K562 (cell line): Measurements from ENCODE around the gene EXOC2. TPM values are rescaled to one million over a fixed set of nuclear protein-coding genes. Genes with fewer than 3 reads are reported as not detected.

Source experiments
- ATAC-seq: fragments of 200-7000 bp; cut with Tn5 transposase; 3 replicates; pipeline ENCODE4 v1.9.1; 2020; ENCODE audit warnings: moderate library complexity
- BruUV-seq: library from RNA; stranded (reverse); fragments of 400-500 nt; replicated peaks from 2 replicates; lab custom pipeline; 2021; lab: Mats Ljungman, UMichigan
- CTCF ChIA-PET: fragments of 300-600 bp; formaldehyde crosslinking; extraction: SDS; loops from one replicate; lab custom pipeline; 2021; ENCODE audit warnings: low intra/inter-chr PET ratio; lab: Yijun Ruan, JAX
- POLR2A ChIA-PET: fragments of 300-600, 350-650 bp; sonication (Branson Sonifier 250); formaldehyde crosslinking; extraction: SDS; loops from one replicate; lab custom pipeline; 2021; ENCODE audit warnings: antibody characterized with exemption, inconsistent platforms; lab: Yijun Ruan, JAX
- DNase-seq, 4 experiments: peaks; one replicate each; pipeline versions ENCODE4 v3.0.0 to v3.0.0-alpha.2; 2011 to 2018; ENCODE audit warnings: low spot score in 3 of 4, mixed read lengths in 3 of 4; ENCODE audit errors: extremely low read depth in 1 of 4
- FAIRE-seq: peaks from 2 replicates; lab custom pipeline; 2011; peaks lifted over from hg19 to GRCh38; lab: Jason Lieb, UNC
- H2AFZ ChIP-seq: 2 replicates; pipeline ENCODE4 v1.6.0; 2011; ENCODE audit warnings: low read depth, low read length, control low read depth, inconsistent platforms
- H3K27ac ChIP-seq: fragments of 200-600 bp; 3 replicates; pipeline ENCODE4 v1.8.0; 2011; ENCODE audit warnings: low read depth, mild to moderate bottlenecking, control low read depth, inconsistent platforms, low read length, moderate library complexity, mixed read lengths; ENCODE audit errors: extremely low read depth
- H3K27me3 ChIP-seq, 2 experiments: fragments of 300-600 bp in 1 of 2; 2 replicates in 1 of 2; 3 replicates in 1 of 2; pipeline versions ENCODE4 v1.6.0 to v1.8.0; 2011; ENCODE audit warnings: inconsistent platforms in 2 of 2, low read length in 2 of 2, mild to moderate bottlenecking in 1 of 2, mixed read lengths in 1 of 2, moderate library complexity in 1 of 2; ENCODE audit not compliant: control insufficient read depth in 2 of 2, insufficient read depth in 2 of 2
- H3K36me3 ChIP-seq: fragments of 300-600 bp; 3 replicates; pipeline ENCODE4 v1.8.0; 2011; ENCODE audit warnings: mild to moderate bottlenecking, low read length, inconsistent platforms; ENCODE audit not compliant: control insufficient read depth, insufficient read depth
- H3K4me1 ChIP-seq, 2 experiments: fragments of 200-600 bp in 1 of 2; replicated peaks in 1 of 2; 2 replicates in 1 of 2; 3 replicates in 1 of 2; pipeline versions ENCODE4 v1.5.1 to v1.8.0; 2011; ENCODE audit warnings: inconsistent platforms in 2 of 2, low read length in 2 of 2, mild to moderate bottlenecking in 1 of 2, mixed read lengths in 1 of 2, moderate library complexity in 1 of 2; ENCODE audit not compliant: control insufficient read depth in 2 of 2, insufficient read depth in 2 of 2
- H3K4me2 ChIP-seq: 2 replicates; pipeline ENCODE4 v1.6.1; 2011; ENCODE audit warnings: low read length, control low read depth, inconsistent platforms, mixed read lengths; ENCODE audit not compliant: insufficient read depth
- H3K4me3 ChIP-seq: fragments of 200-600 bp; sonication (generic), shearing (Covaris generic); 2 replicates; pipeline ENCODE4 v1.5.1; 2016; ENCODE audit warnings: control low read depth, inconsistent platforms
- H3K79me2 ChIP-seq: fragments of 200-600 bp; 3 replicates; pipeline ENCODE4 v1.8.0; 2011; ENCODE audit warnings: low read length, inconsistent platforms; ENCODE audit not compliant: control insufficient read depth, insufficient read depth
- H3K9ac ChIP-seq, 2 experiments: 2 replicates each; pipeline versions ENCODE4 v1.6.0 to v1.6.1; 2011; ENCODE audit warnings: low read depth in 2 of 2, low read length in 2 of 2, control low read depth in 1 of 2, inconsistent platforms in 1 of 2, mild to moderate bottlenecking in 1 of 2, mixed read lengths in 1 of 2; ENCODE audit not compliant: insufficient read depth in 1 of 2
- H3K9me1 ChIP-seq: one replicate; pipeline ENCODE4 v1.6.0; 2011; ENCODE audit warnings: inconsistent platforms, mild to moderate bottlenecking, low read length, moderate library complexity; ENCODE audit not compliant: control insufficient read depth, insufficient read depth
- H3K9me3 ChIP-seq: replicated peaks from 2 replicates; pipeline ENCODE4 v1.5.1; 2011; ENCODE audit warnings: low read depth, low read length, inconsistent platforms; ENCODE audit not compliant: control insufficient read depth, insufficient read depth
- H4K20me1 ChIP-seq: replicated peaks from 2 replicates; pipeline ENCODE4 v1.6.1; 2011; ENCODE audit warnings: low read length, inconsistent platforms, mixed read lengths; ENCODE audit not compliant: control insufficient read depth, insufficient read depth
- BHLHE40 ChIP-seq: IDR thresholded peaks from 2 replicates; pipeline ENCODE4 v1.6.1; 2011; ENCODE audit warnings: low read length, improper control_type of control experiment
- CBFA2T3 ChIP-seq: fragments of 450-650 bp; IDR thresholded peaks from 2 replicates; pipeline ENCODE4 v1.6.1; 2017
- CXXC5 ChIP-seq: fragments of 250-450 bp; sonication (Bioruptor Pico); IDR thresholded peaks from 2 replicates; pipeline ENCODE4 v1.8.0; 2022; ENCODE audit warnings: inconsistent platforms, mild to moderate bottlenecking, moderate library complexity
- HSF4 ChIP-seq: fragments of 250-450 bp; sonication (Bioruptor Pico); IDR thresholded peaks from 2 replicates; pipeline ENCODE4 v2.1.2; 2022; ENCODE audit warnings: mild to moderate bottlenecking, moderate library complexity, borderline replicate concordance
- MEIS2 ChIP-seq: fragments of 450-650 bp; IDR thresholded peaks from 2 replicates; pipeline ENCODE4 v1.6.1; 2014; ENCODE audit warnings: mild to moderate bottlenecking; ENCODE audit not compliant: partially characterized antibody
- PCBP1 ChIP-seq: fragments of 200-400 bp; formaldehyde crosslinking; IDR thresholded peaks from 2 replicates; pipeline ENCODE4 v1.6.1; 2018; ENCODE audit warnings: mild to moderate bottlenecking, low read depth, low read length; ENCODE audit not compliant: poor library complexity, severe bottlenecking
- TEAD4 ChIP-seq, 2 experiments: sonication (generic) in 1 of 2; formaldehyde crosslinking in 1 of 2; IDR thresholded peaks; 2 replicates each; pipeline versions ENCODE4 v1.6.1 to v1.8.0; 2012 to 2022; ENCODE audit warnings: borderline replicate concordance in 1 of 2, inconsistent platforms in 1 of 2, low read length in 1 of 2, mild to moderate bottlenecking in 1 of 2, missing genetic modification reagents in 1 of 2
- ZNF134 ChIP-seq: fragments of 250-450 bp; sonication (Bioruptor Pico); conservative IDR thresholded peaks from 2 replicates; pipeline ENCODE4 v1.4.0; 2020
- ZNF431 ChIP-seq: sonication (generic); formaldehyde crosslinking; IDR thresholded peaks from 2 replicates; pipeline ENCODE4 v1.8.0; 2022; ENCODE audit warnings: mild to moderate bottlenecking, missing genetic modification reagents
- WGBS: fragments of 100-300 bp; shearing (Covaris generic); methylation state at CpG from one replicate; pipeline ENCODE4 v1.1.6; 2016; ENCODE audit warnings: low coverage, mixed read lengths; ENCODE audit not compliant: insufficient coverage; ENCODE audit errors: missing lambda C conversion rate; 5-methylcytosine and 5-hydroxymethylcytosine counted together
- in situ Hi-C: fragments of 300-500 bp; cut with MboI; formaldehyde crosslinking; loops from 4 replicates; pipeline ENCODE4 v1.15.0; 2018; ENCODE audit warnings: inconsistent platforms, mixed read lengths
- intact Hi-C: fragments of 100-400 bp; cut with micrococcal nuclease; formaldehyde crosslinking; loops from 2 replicates; pipeline ENCODE4 v1.14.2; 2022
- polyA plus RNA-seq, 8 experiments: library from polyadenylated mRNA; depleted of rRNA in 4 of 8; stranded (reverse) in 5 of 8; unstranded in 3 of 8; fragments of >200 nt; fragmentation: Nextera tagmentation in 2 of 8; fragmentation: Illumina TruSeq in 1 of 8; extraction: Ambion mirVana in 2 of 8; extraction: Trizol in 1 of 8; gene quantifications; 2 replicates each; pipeline versions ENCODE4 v1.2.1 to v1.2.3, GENCODE V29; 2011 to 2014; ENCODE audit warnings: inconsistent platforms in 1 of 8, missing spikeins in 1 of 8
- total RNA-seq, 7 experiments: library from RNA; depleted of rRNA in 6 of 7; stranded (reverse); fragments of >200 nt in 6 of 7; fragmentation: Illumina TruSeq in 2 of 7; extraction: Trizol in 2 of 7; gene quantifications; 2 replicates each; pipeline versions ENCODE4 v1.2.1 to v1.2.3, GENCODE V29; 2011 to 2021; ENCODE audit warnings: low replicate concordance in 1 of 7
- TF ChIP-seq, protein P1 (sequence below): fragments of 450-650 bp; IDR thresholded peaks from 2 replicates; pipeline ENCODE4 v1.6.1; 2016
- TF ChIP-seq, protein P2 (sequence below), 2 experiments: IDR thresholded peaks in 1 of 2; conservative IDR thresholded peaks in 1 of 2; 2 replicates each; pipeline ENCODE4 v1.6.1; 2016; ENCODE audit warnings: low read depth in 2 of 2, mild to moderate bottlenecking in 1 of 2, missing compliant biosample characterization in 1 of 2, missing genetic modification characterization in 1 of 2, moderate library complexity in 1 of 2
- TF ChIP-seq, protein P3 (sequence below): sonication (generic); formaldehyde crosslinking; IDR thresholded peaks from 2 replicates; pipeline ENCODE4 v1.8.0; 2022; ENCODE audit warnings: missing genetic modification reagents, mild to moderate bottlenecking, moderate library complexity, borderline replicate concordance

Gene EXOC2
- total and polyA plus RNA-seq, 9 of the 15 experiments (the other 6 are each of a cell fraction or from before 2014, with no cell fraction given): 12.2 to 30.2 (median 24.2) TPM

DNA sequence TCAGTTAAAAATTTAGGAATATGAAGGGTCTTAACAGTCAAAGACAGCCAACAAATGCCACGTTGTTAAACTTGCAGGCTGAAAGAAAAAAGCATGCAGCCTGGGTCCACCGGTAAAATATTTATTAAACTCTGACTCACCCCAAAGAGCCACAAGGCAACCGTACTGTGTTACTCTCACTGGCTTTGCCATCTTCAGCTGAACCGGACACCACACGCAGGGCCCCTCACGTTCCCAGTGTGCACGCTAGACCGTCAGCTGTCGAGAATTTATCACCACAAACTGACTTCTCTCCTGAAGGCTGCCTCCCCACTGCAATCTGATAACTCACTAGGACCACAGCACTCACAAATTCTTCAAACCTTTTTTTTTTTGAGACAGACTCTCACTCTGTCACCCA is 66.7 kb downstream of the EXOC2 start:
- Histone ChIP-seq H3K36me3 (no peaks in the 10 kb centered on the region; the same call in 1 of the 3 replicates), H3K4me1 (peaks cover 5 to 6% of the 10 kb centered on the region in 2 experiments; a peak in 2 of 5 replicates), H2AFZ (no peak overlapping the region), H3K4me2 (no peak overlapping the region; the same call in 1 of the 2 replicates), H4K20me1 (no peaks in the 10 kb centered on the region), H3K9ac (no peak overlapping the region; a peak in 1 of 4 replicates), H3K4me3 (no peak overlapping the region), H3K9me3 (no peaks in the 10 kb centered on the region), H3K79me2 (no peaks in the 10 kb centered on the region), H3K27ac (no peak overlapping the region), H3K9me1 (no peaks in the 10 kb centered on the region), H3K27me3 (no peaks in the 10 kb centered on the region; a peak in 1 of 5 replicates)
- ATAC-seq (peak; percentile 81), DNase-seq (peak in 2 of 4 experiments; percentile 37 to 63), FAIRE-seq (no peak)
- 22% methylated on average over 9 of the region's 9 CpGs for WGBS
- no TSS peak for BruUV-seq
- CTCF ChIA-PET: interaction anchor here (0.6 kb wide), 1 partner anchor 159 kb away, joined by 3 read pairs; no protein-coding TSS in a partner anchor
- intact Hi-C loops (no loop called here), in situ Hi-C loops (no loop called here)
- POLR2A ChIA-PET: interaction anchor here (1.0 kb wide), 1 partner anchor 9 kb away, joined by 6 read pairs; no protein-coding TSS in a partner anchor
- TF ChIP-seq HSF4 (CRISPR knock-in tag) (no peak), TEAD4 (IDR thresholded peaks at IDR 0.05; ENCODE audit: low read length) (peak; percentile 6; the same call in 1 of the 2 replicates), TEAD4 (CRISPR knock-in tag; IDR thresholded peaks at IDR 0.05; ENCODE audit: borderline replicate concordance) (no peak), ZNF431 (no peak), ZNF134 (CRISPR knock-in tag) (no peak), PCBP1 (no peak), CXXC5 (CRISPR knock-in tag) (peak; percentile 72), CBFA2T3 (peak; percentile 20; the same call in 1 of the 2 replicates), BHLHE40 (peak; percentile 81), MEIS2 (peak; percentile 76)
- TF ChIP-seq, protein P1, sequence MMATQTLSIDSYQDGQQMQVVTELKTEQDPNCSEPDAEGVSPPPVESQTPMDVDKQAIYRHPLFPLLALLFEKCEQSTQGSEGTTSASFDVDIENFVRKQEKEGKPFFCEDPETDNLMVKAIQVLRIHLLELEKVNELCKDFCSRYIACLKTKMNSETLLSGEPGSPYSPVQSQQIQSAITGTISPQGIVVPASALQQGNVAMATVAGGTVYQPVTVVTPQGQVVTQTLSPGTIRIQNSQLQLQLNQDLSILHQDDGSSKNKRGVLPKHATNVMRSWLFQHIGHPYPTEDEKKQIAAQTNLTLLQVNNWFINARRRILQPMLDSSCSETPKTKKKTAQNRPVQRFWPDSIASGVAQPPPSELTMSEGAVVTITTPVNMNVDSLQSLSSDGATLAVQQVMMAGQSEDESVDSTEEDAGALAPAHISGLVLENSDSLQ: peak; percentile 68
- TF ChIP-seq, protein P2, sequence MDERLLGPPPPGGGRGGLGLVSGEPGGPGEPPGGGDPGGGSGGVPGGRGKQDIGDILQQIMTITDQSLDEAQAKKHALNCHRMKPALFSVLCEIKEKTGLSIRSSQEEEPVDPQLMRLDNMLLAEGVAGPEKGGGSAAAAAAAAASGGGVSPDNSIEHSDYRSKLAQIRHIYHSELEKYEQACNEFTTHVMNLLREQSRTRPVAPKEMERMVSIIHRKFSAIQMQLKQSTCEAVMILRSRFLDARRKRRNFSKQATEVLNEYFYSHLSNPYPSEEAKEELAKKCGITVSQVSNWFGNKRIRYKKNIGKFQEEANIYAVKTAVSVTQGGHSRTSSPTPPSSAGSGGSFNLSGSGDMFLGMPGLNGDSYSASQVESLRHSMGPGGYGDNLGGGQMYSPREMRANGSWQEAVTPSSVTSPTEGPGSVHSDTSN (CRISPR knock-in tag; IDR thresholded peaks at IDR 0.05; ENCODE audit: low read depth): no peak
- TF ChIP-seq, protein P2 (tag; conservative IDR thresholded peaks at IDR 0.05; ENCODE audit: low read depth): peak; percentile 78
- TF ChIP-seq, protein P3, sequence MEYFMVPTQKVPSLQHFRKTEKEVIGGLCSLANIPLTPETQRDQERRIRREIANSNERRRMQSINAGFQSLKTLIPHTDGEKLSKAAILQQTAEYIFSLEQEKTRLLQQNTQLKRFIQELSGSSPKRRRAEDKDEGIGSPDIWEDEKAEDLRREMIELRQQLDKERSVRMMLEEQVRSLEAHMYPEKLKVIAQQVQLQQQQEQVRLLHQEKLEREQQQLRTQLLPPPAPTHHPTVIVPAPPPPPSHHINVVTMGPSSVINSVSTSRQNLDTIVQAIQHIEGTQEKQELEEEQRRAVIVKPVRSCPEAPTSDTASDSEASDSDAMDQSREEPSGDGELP: peak; percentile 64; the same call in 1 of the 2 replicates
